GM19467 (cell line): ENCODE data around the gene PIGP.
A peak's percentile ranks its signal among the peaks of the same experiment; 100 is the strongest.
"Not testable (repeated sequence)": the region's sequence is repeated elsewhere in the genome, so short reads cannot be mapped to it uniquely, and the experiment has no call there.

Experiments used
- ATAC-seq: cut with Tn5 transposase; IDR thresholded peaks from one replicate; pipeline ENCODE4 v1.9.1; 2021; ENCODE audit warnings: mild to moderate bottlenecking, moderate library complexity; ENCODE audit not compliant: unreplicated experiment

Gene PIGP

DNA sequence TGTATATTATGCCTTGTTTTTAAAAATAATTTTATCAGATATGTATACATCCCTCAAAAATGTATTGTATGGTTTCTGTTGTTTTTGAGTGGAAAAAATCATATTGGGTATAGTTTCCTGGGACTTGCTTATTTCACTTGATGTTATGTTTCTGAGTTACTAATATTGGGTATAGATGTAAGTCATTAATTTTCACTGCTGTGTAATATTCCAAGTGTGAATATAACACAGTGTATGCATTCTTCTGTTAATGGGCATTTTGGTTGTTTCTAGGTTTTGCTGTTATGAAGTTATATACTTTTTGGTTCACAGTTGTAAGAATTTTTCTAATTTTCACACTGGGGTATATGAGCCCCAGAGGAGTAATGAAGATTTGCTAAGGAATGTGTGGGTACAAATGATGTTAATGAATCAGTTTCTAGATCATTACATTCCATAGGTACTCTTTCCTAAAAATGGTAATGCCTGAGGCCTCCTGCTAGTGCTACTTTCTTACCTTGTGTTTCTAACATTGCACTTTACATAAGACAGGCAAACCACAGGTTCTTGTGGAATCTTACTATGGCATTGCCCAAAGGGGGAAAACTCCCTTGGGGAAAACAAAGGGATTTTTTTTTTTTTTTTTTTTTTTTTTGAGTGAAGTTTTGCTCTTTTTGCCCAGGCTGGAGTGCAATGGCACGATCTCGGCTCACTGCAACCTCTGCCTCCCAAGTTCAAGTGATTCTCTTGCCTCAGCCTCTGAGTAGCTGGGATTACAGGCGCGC is 3.4 kb upstream of the PIGP start:
- no peak for ATAC-seq

DNA sequence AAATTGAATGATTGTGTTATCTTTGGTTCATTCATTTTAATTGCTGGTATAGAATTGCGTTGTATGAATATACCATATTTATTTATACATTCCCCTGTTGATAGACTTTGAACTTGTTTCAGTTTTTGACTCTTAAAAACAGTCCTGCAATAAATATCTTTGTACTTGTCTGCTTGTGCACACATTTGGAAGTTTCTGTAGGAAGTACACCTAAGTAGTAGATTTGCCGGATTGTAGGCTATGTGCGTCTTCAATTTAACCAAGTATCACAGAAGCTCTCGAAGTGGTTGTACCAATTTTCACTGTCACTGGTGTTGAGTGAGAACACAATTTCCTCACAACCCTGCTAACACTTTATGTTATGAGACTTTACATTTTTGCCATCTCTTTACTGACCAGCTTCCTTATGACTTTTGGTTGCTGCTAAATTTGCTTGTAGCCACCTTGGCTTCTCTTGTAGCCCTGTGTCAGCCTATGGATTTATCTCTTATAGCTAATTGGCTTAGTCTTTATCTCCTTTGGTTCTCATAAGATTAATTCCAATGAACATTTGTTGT is 2.4 kb upstream of the PIGP start:
- no peak for ATAC-seq

DNA sequence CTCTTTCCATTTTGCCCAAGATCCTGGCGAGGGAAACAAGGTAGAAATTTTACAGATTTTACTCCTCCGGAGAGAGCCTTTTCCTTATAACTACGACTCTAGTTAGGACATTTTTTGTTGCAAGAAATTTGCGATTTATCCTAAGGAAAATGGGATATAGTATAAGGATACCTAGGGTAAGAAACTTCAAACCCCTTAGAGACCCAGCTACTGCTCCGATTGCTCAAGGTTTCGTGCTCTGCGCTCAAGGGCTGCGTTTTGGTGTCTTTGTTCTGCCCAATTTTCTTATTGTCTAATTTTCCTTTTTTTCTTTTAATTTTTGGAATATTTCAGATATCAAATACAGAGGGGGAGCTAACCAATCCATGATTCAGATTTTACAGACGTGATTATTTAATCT is 1.7 kb upstream of the PIGP start:
- no peak for ATAC-seq

DNA sequence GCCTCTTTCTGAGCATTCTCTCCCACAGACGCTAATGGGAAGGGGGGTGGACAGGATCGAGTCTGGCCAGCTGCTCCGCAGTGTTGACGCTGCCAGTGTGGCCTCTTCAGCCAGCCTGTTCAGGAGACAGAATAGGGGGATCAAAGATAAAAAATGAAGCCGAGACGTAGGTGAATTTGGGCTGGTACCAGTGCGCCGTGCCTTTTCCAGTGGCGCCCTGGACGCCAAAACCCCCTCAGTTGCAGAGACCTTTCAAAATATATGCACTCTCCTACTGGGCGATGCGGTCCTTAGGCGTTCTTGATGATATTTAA is 1.3 kb upstream of the PIGP start:
- no peak for ATAC-seq

DNA sequence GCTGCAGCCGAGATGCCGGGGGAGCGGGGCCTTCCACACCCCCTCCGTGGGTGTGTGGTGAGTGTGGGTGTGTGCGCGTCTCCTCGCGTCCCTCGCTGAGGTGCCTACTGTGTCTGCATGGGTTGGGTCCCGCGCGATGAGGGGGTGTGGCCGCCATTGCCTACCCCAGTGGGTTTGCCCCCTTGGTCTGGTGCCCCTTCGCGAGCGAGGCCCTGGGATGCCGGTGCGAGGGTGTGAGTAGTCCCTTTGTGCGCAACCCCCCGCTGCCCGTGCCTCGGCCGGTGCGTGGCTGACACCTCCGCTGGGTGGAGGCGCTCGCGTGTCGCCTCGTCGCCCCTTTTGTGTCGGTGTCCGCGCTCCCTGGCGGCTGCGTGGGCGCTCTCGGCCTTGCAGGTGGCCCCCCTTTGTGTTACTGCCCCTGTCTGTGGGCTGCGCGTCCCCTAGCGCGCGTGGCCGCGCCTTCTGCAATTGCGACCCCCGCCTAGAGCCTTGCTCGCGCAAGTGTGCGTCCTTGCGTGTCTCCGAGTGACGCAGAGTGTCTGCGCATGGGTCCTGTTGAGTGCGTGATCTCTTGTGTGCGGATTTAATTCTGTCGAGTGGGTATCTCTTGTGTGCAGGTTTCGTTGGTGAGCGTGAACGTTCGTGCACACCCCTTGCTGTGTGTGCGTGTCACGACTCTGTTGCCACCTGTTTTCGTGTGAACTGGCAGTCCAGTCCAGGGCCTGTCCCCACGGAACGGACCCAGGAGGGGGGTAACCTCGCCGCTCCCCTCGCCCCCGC is 736 bp upstream of the PIGP start:
- peak; percentile 14 for ATAC-seq

DNA sequence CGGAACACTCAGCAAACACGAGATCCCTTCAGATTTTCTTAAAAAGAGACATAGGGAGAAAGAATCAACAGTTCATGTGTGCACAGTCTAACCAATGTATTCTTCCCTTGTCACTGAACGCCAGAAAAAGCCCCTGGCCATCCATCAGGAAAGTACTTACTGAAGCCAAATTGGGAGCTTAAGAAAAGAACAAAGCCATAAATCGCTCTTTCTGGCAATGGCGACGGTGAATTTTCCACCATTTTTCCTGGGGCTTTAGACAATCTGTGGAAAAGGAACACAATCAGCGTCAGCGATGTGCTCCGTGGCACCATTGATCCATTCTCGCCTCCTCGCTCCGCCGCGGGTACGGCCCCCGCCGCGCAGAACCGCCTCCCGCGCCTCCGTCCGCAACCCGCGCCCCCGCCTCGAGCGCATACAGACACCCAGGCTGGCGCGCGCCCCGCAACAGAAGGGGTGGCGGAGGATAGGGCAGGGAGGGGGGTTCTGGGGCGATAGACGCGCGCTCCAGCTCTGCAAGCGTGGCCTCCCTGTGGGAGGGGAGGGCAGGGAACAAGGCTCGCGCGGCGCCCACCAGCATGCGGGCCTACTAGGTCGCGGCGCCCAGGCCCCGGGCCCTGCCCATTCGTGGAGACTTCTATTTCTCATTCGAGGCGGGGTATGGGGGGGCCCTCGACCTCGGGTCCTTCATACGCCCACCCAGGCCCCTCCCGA is 440 bp downstream of the PIGP start:
- ATAC-seq = peak; percentile 35

DNA sequence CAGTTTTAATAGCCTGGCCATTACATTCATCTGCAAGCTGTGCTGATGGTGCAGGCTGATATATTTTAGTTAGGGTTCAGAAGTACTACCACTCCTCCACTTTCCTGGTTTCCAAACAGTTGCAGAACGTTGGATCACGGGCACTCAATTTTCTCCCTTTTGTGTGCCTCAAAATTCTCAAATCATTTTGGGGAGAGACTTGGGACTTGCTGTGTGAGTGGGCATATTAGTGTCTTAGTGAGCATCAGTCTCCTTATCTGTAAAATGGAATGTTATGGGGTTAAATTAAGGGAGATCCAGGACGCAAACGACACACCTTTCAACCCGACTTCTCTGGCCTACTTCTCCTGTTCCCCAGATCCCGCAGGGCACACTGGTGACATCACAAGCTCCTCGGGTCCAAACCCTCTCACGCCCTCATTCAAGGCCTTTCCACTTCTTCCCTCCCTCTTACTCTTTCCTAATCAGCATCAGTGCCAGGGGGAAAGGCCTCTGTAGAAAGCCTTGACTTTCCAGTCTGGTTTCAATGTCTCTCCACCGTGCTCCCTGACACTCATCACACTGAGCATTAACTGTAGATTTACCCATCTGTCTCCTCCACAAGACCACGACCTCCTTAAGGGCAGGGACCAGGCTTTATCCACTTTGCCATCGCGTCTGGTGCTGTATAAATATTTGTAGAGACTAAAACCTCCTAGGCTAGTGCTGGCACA is 1.2 kb downstream of the PIGP start:
- no peak for ATAC-seq

DNA sequence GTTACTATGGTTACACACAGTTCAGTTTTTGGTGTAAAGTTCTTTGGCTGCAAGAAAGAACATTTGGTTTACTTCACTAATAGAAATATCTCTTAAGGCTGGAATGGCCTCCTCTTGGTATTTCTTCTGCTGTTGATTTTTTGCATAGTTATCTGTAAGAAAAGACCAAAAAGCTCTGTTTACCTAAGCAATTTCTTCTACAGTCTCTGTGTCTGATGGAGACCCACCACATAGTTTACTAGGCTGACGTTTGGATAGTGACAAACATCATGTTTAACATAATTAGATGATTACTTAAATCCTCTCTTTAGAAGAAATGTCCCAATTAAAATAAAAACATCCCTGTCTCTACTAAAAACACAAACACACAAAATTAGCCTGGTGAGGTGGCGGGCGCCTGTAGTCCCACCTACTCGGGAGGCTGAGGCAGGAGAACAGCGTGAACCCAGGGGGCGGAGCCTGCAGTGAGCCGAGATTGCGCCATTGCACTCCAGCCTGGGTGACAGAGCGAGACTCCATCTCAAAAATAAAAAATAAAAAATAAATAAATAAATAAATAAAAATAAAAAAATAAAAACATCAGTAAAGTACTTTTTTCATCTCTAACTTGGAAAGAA is 7.2 kb downstream of the PIGP start:
- ATAC-seq = no peak

DNA sequence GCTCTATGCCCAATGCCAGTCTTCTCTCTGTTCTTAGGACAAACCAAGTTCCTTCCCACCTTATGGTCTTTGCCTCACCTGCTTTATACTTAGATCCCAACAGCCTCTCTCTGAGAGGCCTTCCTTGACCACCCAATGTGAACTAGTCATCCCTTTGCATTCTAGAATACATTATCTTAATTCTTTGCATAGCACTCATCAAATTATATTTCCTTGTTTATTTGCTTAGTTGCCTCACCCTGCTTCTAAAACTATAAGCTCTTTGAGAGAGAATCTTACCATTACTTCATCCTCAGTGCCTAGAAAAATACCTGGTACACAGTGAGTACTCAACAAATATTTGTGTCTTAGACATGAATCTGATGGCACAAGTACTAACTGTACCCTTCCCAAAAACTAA is 8.0 kb downstream of the PIGP start:
- ATAC-seq = no peak

DNA sequence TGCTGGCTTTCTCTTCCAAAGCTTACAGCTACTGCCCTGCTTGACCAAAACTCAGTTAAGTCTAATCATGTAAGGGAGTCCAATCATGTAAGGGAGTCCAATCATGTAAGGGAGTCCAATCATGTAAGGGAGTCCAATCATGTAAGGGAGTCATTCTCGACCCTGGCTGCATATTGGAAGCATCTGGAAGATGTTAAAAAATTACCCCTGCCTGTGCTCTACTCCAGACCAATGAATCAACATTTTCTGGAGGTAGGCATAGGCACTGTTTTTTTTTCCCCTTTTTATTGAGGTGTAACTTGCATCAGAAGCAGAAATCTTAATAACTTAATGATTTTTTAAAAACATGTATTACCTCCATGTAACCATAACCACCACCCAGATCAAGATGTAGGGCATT is 9.4 kb downstream of the PIGP start:
- no peak for ATAC-seq

DNA sequence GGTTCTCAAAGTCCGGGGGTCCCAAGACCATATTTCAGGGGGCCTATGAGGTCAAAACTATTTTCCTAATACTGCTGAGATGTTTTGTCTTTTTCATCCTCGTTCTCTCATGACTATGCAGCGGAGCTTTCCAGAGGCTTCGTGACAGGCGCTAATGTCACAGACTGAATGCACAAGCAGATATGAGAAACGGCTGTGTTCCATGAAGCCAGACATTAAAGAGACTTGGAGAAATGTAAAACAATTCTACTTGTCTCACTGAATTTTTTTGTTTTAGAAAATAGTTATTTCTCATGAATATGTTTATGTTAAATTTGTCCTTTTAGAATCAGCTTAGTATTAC is 10.3 kb downstream of the PIGP start:
- no peak for ATAC-seq

DNA sequence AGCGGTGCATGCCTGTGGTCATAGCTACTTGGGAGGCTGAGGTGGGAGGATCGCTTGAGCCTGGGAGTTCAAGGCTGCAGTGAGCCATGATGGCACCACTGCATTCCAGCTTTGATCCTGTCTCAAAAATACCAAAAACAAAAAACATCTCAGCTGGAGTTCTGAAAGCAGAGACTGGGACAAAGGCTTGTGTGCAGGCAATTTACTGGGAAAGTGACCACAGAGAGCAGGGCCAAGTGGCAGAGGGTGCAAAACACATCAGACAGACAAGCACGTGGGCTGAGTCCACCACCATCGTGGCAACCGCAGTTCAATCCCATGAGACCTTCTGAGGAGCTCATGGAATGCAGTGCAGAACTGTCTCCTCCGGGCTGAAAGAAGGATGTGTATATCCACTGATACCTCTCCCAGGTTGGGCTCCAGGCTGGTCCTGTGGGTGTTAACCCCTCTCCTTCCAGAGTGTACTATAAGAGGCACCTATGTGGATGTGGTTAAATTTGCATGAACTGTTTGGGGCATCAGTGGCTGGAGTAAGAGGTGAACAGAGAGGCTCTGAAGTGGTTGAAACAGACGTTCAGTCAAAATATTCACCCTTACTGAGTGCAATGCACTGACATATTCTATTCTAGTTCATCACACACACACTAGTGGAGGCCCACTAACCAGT is 10.8 kb downstream of the PIGP start:
- no peak for ATAC-seq

DNA sequence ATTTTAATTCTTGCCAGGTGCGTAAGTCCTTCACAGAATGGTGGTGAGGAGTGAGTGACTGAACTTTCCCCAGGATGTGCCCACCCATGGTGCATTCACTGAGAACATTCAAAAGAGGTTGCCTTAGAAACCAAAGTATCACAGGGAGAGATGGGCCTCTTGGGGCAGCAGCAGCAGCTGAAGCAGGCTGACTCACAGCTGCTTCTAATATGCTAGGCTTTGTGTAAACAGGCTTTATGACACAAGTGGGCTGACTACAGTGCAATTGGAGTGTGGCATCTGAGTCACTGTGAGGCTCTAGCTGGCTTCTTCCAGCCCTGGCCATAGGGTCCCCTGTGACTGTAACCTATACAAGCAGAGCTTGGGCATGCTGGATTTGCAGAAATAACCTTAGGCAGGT is 12.6 kb downstream of the PIGP start:
- no peak for ATAC-seq

DNA sequence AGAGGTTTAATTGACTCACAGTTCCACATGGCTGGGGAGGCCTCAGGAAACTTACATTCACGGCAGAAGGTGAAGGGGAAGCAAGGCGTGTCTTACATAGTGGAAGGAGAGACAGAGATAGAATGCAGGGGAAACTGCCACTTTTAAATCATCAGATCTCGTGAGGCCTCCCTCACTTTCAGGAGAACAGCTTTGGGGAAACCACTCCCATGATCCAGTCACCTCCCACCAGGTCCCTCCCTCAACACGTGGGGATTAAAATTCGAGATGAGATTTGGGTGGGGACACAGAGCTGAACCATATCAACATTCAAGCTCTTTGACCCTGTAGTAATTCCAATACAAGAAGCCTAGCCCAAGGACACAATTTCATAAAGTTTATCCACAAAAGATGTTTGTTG is 13.7 kb downstream of the PIGP start:
- ATAC-seq = no peak

DNA sequence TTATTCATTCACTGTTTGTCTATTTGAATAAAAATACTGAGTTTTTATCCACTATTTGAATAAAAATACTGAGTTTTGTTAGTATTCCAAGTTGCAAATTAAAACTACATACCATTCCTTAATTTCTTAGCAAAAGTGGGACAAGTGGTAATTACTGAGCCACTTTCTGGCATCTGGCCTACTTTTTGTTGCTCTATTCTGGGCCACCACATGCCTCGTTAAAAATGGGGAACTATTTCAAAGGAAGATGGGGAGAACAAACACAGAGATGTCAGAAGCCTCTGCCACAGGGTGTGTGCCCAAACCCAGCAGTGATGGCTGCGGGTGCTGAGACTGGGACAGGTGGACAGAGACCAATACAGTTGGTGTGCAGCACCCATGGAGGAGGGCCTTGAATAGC is 14.6 kb downstream of the PIGP start:
- no peak for ATAC-seq

DNA sequence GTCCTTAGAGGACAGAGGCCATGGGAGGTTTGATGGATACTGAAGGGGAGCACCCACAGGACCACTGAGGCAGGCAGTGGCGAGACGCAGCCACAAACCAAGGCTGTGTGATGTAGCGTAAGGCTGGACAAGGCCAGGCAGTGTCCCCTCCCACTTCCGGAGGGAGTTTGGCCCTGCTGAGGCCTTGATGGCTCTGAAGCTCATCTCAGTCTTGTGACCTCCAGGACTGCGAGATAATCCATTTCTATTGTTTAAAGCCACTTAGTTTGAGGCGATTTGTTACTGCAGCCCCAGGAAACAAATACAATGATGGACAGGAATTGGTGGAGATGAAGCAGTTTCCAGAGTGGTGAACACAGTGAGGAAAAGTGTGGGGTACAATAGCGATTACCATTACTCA is 15.3 kb downstream of the PIGP start:
- no peak for ATAC-seq

DNA sequence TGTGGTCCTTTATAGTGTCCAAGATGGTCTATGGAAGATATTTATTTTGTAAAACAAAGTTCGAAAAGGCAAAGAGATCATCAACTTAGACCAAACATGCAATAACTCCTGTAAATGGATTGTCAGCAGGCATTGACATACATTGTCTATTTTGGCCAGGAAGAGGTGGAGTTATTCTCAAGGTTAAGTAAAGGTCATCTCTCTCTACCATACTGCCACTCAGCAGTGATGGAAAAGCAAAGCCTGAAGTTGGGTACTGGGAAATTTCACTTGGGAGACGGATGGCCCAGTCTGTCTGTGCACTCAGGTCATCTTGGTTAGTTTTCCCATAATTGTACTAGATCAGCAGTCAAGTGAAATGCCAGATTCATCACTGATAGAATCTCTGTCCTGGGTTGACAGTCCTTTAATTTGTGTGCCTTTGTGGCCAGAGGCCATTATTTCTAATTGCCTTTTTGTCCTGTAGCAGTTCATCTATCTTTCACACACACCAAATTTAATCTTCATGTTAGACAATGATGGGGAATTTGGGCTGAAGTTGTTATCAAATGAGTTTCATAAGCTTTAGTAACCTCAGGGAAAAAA is 17.5 kb downstream of the PIGP start:
- ATAC-seq = no peak

DNA sequence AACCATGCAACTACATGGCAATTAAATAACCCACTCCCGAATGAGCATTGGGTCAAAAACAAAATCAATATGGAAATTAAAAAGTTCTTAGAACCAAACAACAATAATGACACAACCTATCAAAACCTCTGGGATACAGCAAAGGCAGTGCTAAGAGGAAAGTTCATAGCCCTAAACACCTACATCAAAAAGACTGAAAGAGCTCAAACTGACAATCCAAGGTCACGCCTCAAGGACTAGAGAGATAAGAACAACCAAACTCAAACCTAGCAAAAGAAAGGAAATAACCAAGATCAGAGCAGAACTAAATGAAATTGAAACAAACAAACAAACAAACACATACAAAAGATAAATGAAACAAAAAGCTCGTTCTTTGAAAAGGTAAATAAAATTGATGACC is 23.1 kb downstream of the PIGP start:
- ATAC-seq = not testable (repeated sequence)

DNA sequence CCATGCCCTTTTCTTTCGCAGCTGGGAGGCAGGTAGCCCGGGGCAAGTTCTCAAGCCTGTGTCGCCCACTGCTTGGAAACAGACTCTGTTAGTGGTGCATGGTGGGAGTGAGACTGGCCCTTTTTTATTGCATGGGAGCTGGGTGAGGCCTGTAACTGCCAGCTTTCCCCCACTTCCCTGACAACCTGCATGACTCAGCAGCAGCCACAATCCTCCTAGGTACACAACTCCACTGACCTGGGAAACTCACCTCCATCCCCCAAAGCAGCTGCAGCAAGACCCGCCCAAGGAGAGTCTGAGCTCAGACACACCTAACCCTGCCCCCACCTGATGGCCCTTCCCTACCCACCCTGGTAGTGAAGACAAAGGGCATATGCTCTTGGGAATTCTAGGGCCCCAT is 25.8 kb downstream of the PIGP start:
- ATAC-seq = no peak

DNA sequence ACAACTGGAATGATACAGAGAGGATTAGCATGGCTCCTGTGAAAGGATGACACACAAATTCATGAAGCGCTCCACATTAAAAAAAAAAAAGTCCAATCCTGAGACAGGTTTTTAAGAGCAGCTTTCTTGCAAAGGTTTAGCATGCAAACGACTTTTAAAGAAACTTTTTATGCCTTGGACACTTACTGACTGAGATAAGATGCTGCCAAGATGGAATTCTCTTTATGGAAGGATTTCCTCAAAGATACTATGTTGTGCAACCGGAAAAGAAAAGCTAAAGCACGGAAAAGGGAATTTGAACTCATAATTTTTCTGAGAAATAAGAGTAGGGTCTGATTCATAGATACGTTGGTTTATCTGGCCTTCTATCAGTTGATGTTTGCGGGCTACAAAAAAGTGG is 27.3 kb downstream of the PIGP start:
- no peak for ATAC-seq
